Neuron (in vitro differentiated cells): ENCODE results near the gene SKIDA1.

ENCODE experiments used
- H2AFZ ChIP-seq: one replicate; pipeline ENCODE4 v1.6.1; 2013; ENCODE audit warnings: low read depth, mild to moderate bottlenecking, inconsistent platforms, low read length, moderate library complexity
- H3K27me3 ChIP-seq: one replicate; pipeline ENCODE4 v1.6.1; 2013; ENCODE audit warnings: low read length; ENCODE audit not compliant: insufficient read depth
- H3K36me3 ChIP-seq: one replicate; pipeline ENCODE4 v1.6.1; 2013; ENCODE audit warnings: low read length; ENCODE audit not compliant: insufficient read depth
- H3K4me1 ChIP-seq: one replicate; pipeline ENCODE4 v1.6.1; 2013; ENCODE audit warnings: low read length; ENCODE audit not compliant: insufficient read depth
- H3K4me3 ChIP-seq: 2 replicates; pipeline ENCODE4 v1.5.1; 2013; ENCODE audit warnings: mild to moderate bottlenecking, low read length, moderate library complexity
- H3K9me3 ChIP-seq: one replicate; pipeline ENCODE4 v1.6.1; 2013; ENCODE audit warnings: low read length

The SKIDA1 gene

DNA sequence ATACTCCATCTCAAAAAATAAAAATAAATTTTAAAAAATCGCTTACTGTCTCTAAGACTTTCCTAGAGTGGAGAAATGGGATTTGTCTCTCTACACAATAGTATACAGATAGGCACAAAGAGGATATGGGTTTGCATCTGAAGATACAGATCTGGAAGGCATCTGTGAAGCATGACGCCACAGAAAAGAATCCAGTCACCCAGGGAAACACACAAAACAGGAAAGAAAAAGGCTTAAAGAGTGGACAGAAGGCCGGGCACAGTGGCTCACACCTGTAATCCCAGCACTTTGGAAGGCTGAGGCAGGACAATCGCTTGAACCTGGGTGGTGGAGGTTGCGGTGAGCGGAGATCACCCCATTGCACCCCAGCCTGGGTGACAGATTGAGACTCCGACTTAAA, 61.3 kb downstream of the SKIDA1 start:
- H3K36me3 ChIP-seq, result no peaks in the 10 kb centered on the region
- H2AFZ ChIP-seq, result no peak overlapping the region
- H3K27me3 ChIP-seq, result no peaks in the 10 kb centered on the region
- no peak overlapping the region for H3K4me3 ChIP-seq
- H3K9me3 ChIP-seq, result no peaks in the 10 kb centered on the region
- H3K4me1 ChIP-seq, result no peaks in the 10 kb centered on the region
